GM12878 (cell line): ENCODE data around the gene ANXA5.

ENCODE experiments used
- MAX ChIP-seq: IDR thresholded peaks from 2 replicates; pipeline ENCODE4 v1.6.1; 2012; ENCODE audit warnings: low read depth, low read length, improper control_type of control experiment
- NFYB ChIP-seq: IDR thresholded peaks from 2 replicates; pipeline ENCODE4 v1.6.1; 2011; ENCODE audit warnings: low read depth, mild to moderate bottlenecking, low read length, improper control_type of control experiment, moderate library complexity; ENCODE audit not compliant: insufficient read depth
- RAD21 ChIP-seq: IDR thresholded peaks from 2 replicates; pipeline ENCODE4 v1.6.1; 2011; ENCODE audit warnings: mild to moderate bottlenecking, low read depth, low read length, moderate library complexity; ENCODE audit not compliant: insufficient read depth
- ZNF217 ChIP-seq: fragments of 450-650 bp; IDR thresholded peaks from 2 replicates; pipeline ENCODE4 v1.6.1; 2017; ENCODE audit warnings: antibody characterized with exemption, mild to moderate bottlenecking
- TF ChIP-seq, protein P1 (sequence below), 3 experiments: IDR thresholded peaks in 2 of 3; conservative IDR thresholded peaks in 1 of 3; 2 replicates each; pipeline ENCODE4 v1.5.1; 2011; ENCODE audit warnings: low read depth in 3 of 3, low read length in 3 of 3, mild to moderate bottlenecking in 3 of 3, control low read depth in 2 of 3, moderate library complexity in 2 of 3, inconsistent platforms in 1 of 3, mixed read lengths in 1 of 3; ENCODE audit not compliant: control insufficient read depth in 2 of 3, insufficient read depth in 1 of 3; ENCODE audit errors: extremely low read depth in 1 of 3

GRCh38 chr4:121655320-121656268 lies 41.2 kb downstream of the ANXA5 start:
- TF ChIP-seq, protein P1, sequence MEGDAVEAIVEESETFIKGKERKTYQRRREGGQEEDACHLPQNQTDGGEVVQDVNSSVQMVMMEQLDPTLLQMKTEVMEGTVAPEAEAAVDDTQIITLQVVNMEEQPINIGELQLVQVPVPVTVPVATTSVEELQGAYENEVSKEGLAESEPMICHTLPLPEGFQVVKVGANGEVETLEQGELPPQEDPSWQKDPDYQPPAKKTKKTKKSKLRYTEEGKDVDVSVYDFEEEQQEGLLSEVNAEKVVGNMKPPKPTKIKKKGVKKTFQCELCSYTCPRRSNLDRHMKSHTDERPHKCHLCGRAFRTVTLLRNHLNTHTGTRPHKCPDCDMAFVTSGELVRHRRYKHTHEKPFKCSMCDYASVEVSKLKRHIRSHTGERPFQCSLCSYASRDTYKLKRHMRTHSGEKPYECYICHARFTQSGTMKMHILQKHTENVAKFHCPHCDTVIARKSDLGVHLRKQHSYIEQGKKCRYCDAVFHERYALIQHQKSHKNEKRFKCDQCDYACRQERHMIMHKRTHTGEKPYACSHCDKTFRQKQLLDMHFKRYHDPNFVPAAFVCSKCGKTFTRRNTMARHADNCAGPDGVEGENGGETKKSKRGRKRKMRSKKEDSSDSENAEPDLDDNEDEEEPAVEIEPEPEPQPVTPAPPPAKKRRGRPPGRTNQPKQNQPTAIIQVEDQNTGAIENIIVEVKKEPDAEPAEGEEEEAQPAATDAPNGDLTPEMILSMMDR (IDR thresholded peaks at IDR 0.05 in 2 of 3, conservative IDR thresholded peaks at IDR 0.05 in 1 of 3; ENCODE audit: control insufficient read depth in 2 of 3, extremely low read depth in 1 of 3, insufficient read depth in 1 of 3, low read depth in 3 of 3, low read length in 3 of 3): no peak
- TF ChIP-seq ZNF217: no peak
- TF ChIP-seq NFYB: no peak
- no peak for TF ChIP-seq RAD21
- TF ChIP-seq MAX: no peak
